KG1 (cell line): ENCODE results near the gene ACY1.
"Not testable (repeated sequence)": the region's sequence is repeated elsewhere in the genome, so short reads cannot be mapped to it uniquely, and the experiment has no call there.

ENCODE experiments used
- DNase-seq: peaks from one replicate; lab custom pipeline; 2025; lab: John Stamatoyannopoulos, UW

The ACY1 gene

GRCh38 chr3:52024765-52025452, 41.6 kb downstream of the ACY1 start:
- DNase-seq: no peak

GRCh38 chr3:52025453-52025852, 42.1 kb downstream of the ACY1 start:
- no peak for DNase-seq

- no peak for DNase-seq
Observed at GRCh38 chr3:52026041-52026440, 42.7 kb downstream of the ACY1 start.

DNA sequence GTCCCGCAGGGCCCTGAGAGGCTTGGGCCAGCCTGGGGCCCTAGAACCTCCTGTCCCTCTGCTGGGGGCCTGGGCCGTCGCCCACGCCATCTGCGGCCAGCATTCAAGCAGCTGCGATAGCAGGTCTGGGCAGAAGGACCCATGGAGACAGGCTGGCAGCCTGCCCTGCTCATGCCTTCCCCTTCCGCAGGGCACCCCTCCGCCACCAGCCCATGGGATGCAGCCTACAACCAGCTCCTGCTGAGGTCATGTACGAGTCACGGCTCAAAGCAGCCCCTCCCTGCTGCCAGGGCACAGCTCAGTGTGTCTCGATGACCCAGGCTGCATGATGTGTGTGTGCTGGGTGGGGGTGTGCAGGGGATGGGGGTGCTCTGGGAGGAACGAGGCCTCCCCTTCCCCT, 45.2 kb downstream of the ACY1 start:
- DNase-seq: no peak

DNA sequence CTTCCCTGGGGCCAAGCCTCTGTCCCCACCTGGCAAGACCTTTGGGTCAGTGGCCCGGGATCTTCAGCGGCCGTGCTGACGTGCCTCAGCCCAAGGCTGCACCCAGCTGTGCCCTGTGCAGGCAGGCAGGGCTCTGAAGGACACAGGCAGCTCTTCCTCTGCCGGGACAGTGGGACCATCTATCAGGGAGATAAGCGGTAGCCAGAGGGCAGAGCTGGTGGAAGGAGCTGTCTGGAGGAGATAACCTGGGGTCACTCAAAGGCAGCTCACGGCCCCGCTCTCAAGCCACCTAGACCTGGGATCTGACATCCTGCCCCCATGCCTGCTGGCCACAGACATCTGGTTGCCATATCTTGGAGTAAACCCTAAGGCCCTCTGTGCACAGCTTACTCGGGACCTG, 45.7 kb downstream of the ACY1 start:
- DNase-seq: no peak

DNA sequence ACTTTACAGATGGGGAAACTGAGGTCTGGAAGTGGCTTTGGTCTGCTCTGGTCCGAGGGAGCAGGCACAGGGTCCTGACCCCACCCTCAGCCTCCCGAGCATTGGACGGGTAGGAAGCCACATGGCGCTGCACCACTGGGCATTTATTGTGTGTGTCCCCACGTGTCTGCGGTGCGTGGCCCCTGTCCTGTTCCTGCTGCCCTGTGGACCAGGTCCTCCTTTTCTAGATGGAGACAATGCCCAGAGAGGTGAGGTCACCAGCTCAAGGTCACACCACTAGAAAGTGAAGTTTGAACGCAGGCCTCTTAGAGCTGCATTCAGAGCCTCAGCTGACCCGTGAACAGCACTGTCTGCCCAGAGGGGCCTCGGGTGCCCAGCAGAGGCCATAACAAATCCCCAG, 46.2 kb downstream of the ACY1 start:
- DNase-seq: no peak

- no peak for DNase-seq
Observed at GRCh38 chr3:52030714-52031310, 47.5 kb downstream of the ACY1 start.

DNA sequence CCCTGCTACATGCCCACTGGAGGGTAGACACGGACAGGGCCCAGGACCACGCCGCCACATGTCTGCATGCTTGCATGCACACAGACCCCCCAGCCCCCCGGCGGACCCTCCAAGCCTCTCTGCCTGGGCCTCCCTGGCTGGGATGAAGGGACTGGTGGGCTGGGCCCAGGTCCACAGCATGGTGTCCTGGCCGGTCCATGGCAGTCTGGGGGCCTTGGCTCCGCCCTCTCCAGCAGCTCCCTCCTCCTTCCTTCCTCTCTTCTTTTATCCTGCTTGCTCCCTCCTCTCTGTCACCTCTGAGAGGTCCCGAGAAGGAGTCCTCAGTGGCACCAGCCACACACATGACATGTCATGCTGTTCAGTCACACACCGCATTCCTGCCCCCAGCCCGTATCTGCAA, 48.6 kb downstream of the ACY1 start:
- no peak for DNase-seq

GRCh38 chr3:52032702-52033408, 49.5 kb downstream of the ACY1 start:
- no peak for DNase-seq

- not testable (repeated sequence) for DNase-seq
Observed at GRCh38 chr3:52033748-52034147, 50.4 kb downstream of the ACY1 start.

GRCh38 chr3:52034212-52034611, 50.9 kb downstream of the ACY1 start:
- DNase-seq: no peak

DNA sequence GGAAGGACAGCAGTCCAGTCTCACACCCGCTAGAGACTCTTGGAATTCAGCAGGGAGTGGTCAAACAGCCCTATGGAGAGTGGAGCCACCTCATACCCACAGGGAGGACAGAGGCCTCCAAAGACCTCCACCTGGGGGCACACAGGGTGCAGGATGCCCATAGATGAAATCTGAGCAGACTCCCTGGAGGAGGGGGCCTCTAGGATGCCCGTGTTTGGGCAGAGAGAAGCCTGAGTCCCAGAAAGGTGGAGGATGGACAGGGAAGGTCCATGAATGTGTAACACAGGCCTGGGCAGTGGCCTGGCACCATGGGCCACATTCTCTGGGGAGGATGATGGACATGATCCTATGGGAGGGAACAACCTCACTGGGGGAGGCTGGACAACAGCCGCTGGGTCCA, 51.3 kb downstream of the ACY1 start:
- DNase-seq: no peak

GRCh38 chr3:52036222-52036694, 52.9 kb downstream of the ACY1 start:
- no peak for DNase-seq

DNA sequence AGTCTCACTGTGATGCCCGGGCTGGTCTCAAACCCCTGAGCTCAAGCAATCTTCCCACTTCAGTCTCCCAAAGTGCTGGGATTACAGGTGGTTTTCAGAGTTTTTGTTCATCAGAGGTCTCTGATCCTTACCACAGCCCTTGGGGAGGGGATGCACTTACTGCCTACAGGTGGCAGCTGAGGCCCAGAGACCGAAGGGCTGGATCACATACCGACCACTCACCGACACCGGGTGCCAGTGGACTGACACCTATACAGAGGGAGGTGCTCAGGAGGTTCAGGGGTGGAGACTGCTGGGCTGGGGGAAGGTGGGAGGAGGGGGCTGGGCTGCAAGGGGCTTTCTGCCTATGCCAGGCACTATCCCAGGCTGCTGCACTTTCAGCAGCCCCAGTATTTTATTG, 53.5 kb downstream of the ACY1 start:
- no peak for DNase-seq

DNA sequence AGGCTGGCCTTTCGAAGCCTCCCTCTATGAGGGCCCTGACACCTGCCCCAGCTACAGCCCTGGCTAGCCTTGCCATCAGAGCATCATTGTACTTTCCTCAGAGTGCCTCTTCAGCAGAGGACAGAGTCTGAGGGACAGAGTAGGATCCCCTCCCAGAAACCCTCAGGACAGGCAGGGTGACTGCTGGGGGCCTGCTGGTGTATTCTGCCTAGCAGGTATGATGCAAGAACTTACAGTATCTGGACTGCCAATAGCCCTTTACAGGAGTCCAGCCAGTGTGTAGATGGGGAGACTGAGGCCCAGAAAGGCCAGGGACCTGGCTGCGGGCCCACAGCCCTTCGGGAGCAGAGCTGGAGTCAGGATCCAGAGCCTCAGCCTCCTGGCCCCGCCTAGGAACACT, 54.0 kb downstream of the ACY1 start:
- no peak for DNase-seq

DNA sequence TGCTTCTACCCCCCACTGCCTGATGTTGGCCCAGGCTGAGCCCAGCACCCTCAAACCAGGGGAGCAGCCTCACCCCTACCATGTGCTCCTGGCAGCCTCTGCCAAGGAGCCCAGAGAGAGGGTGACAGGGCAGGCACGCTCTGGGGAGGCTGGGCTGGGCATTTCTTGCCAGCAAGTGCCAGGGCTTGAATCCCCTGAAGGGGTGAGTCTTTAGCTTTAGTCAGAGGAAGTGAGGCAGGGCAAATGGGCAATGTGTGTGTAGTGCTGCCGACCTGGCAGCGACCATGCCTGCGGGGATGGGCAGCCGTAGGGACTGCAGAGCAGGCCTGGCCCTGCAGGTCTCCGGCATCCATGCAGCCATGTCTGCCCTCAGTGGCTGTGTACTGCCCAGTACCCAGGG, 54.9 kb downstream of the ACY1 start:
- DNase-seq: no peak
